Mesenchymal stem cell (in vitro differentiated cells and primary cell): ENCODE results near the gene UCN2.

Experiments
- DNase-seq: peaks from one replicate; pipeline ENCODE4 v3.0.0-alpha.2; 2013
- H2AFZ ChIP-seq: one replicate; pipeline ENCODE4 v1.6.1; 2013; ENCODE audit warnings: low read depth, mild to moderate bottlenecking, control low read depth, inconsistent platforms, low read length, moderate library complexity
- H2AK5ac ChIP-seq: 2 replicates; pipeline ENCODE4 v1.6.1; 2013; ENCODE audit warnings: low read length, moderate library complexity, mild to moderate bottlenecking, inconsistent platforms; ENCODE audit not compliant: severe bottlenecking
- H2BK120ac ChIP-seq: one replicate; pipeline ENCODE4 v1.6.1; 2013; ENCODE audit warnings: low read depth, mild to moderate bottlenecking, inconsistent platforms, low read length, moderate library complexity
- H2BK12ac ChIP-seq, 2 experiments: one replicate each; pipeline ENCODE4 v1.6.1; 2013; ENCODE audit warnings: inconsistent platforms in 2 of 2, low read length in 2 of 2, mild to moderate bottlenecking in 2 of 2, moderate library complexity in 2 of 2, control low read depth in 1 of 2
- H2BK15ac ChIP-seq: one replicate; pipeline ENCODE4 v1.6.1; 2013; ENCODE audit warnings: mild to moderate bottlenecking, low read depth, inconsistent platforms; ENCODE audit not compliant: poor library complexity, severe bottlenecking
- H2BK5ac ChIP-seq: 2 replicates; pipeline ENCODE4 v1.6.1; 2013; ENCODE audit warnings: low read depth, mild to moderate bottlenecking, low read length, control low read depth, inconsistent platforms; ENCODE audit not compliant: poor library complexity, severe bottlenecking
- H3K14ac ChIP-seq, 2 experiments: one replicate each; pipeline ENCODE4 v1.6.1; 2013; ENCODE audit warnings: inconsistent platforms in 2 of 2, low read length in 2 of 2, control low read depth in 1 of 2, mild to moderate bottlenecking in 1 of 2, moderate library complexity in 1 of 2
- H3K18ac ChIP-seq, 2 experiments: one replicate each; pipeline ENCODE4 v1.6.1; 2013; ENCODE audit warnings: inconsistent platforms in 2 of 2, low read length in 2 of 2, control low read depth in 1 of 2, low read depth in 1 of 2, mild to moderate bottlenecking in 1 of 2
- H3K23ac ChIP-seq, 2 experiments: one replicate each; pipeline ENCODE4 v1.6.1; 2013; ENCODE audit warnings: inconsistent platforms in 2 of 2, low read length in 2 of 2, mild to moderate bottlenecking in 2 of 2, moderate library complexity in 2 of 2, control low read depth in 1 of 2
- H3K27ac ChIP-seq: 2 replicates; pipeline ENCODE4 v1.5.1; 2013; ENCODE audit warnings: mild to moderate bottlenecking, moderate library complexity, low read length, control low read depth, inconsistent platforms; ENCODE audit not compliant: poor library complexity, severe bottlenecking
- H3K27me3 ChIP-seq, 2 experiments: 2 replicates each; pipeline versions ENCODE4 v1.6.1 to v1.7.0; 2013; ENCODE audit warnings: low read length in 2 of 2, mild to moderate bottlenecking in 2 of 2, moderate library complexity in 2 of 2, control low read depth in 1 of 2, inconsistent platforms in 1 of 2; ENCODE audit not compliant: control insufficient read depth in 1 of 2, insufficient read depth in 1 of 2
- H3K36me3 ChIP-seq, 2 experiments: 2 replicates each; pipeline versions ENCODE4 v1.6.1 to v1.7.0; 2013; ENCODE audit warnings: low read length in 2 of 2, control low read depth in 1 of 2, inconsistent platforms in 1 of 2, low read depth in 1 of 2, mild to moderate bottlenecking in 1 of 2; ENCODE audit not compliant: insufficient read depth in 2 of 2, control insufficient read depth in 1 of 2
- H3K4ac ChIP-seq, 2 experiments: one replicate each; pipeline ENCODE4 v1.6.1; 2013; ENCODE audit warnings: inconsistent platforms in 2 of 2, low read length in 2 of 2, mild to moderate bottlenecking in 2 of 2, moderate library complexity in 2 of 2, control low read depth in 1 of 2, low read depth in 1 of 2
- H3K4me1 ChIP-seq: 2 replicates; pipeline ENCODE4 v1.6.1; 2013; ENCODE audit warnings: low read depth, low read length, control low read depth; ENCODE audit not compliant: control insufficient read depth, insufficient read depth
- H3K4me2 ChIP-seq: 2 replicates; pipeline ENCODE4 v1.6.1; 2013; ENCODE audit warnings: low read length, mild to moderate bottlenecking, inconsistent platforms; ENCODE audit not compliant: poor library complexity, severe bottlenecking
- H3K4me3 ChIP-seq, 2 experiments: 2 replicates each; pipeline versions ENCODE4 v1.5.1 to v1.7.0; 2013; ENCODE audit warnings: low read length in 2 of 2, mild to moderate bottlenecking in 2 of 2, control low read depth in 1 of 2, low read depth in 1 of 2; ENCODE audit not compliant: insufficient read depth in 1 of 2
- H3K79me1 ChIP-seq: replicated peaks from 2 replicates; pipeline ENCODE4 v1.6.1; 2013; ENCODE audit warnings: mild to moderate bottlenecking, control low read depth, low read length, inconsistent platforms; ENCODE audit not compliant: poor library complexity, severe bottlenecking
- H3K9ac ChIP-seq: 2 replicates; pipeline ENCODE4 v1.7.0; 2013; ENCODE audit warnings: mild to moderate bottlenecking, low read length, moderate library complexity
- H3K9me3 ChIP-seq: 2 replicates; pipeline ENCODE4 v1.7.0; 2013; ENCODE audit warnings: mild to moderate bottlenecking, low read length; ENCODE audit not compliant: control insufficient read depth
- H4K8ac ChIP-seq: one replicate; pipeline ENCODE4 v1.6.1; 2013; ENCODE audit warnings: inconsistent platforms, mild to moderate bottlenecking, low read length, moderate library complexity
- H4K91ac ChIP-seq: one replicate; pipeline ENCODE4 v1.6.1; 2013; ENCODE audit warnings: mild to moderate bottlenecking, low read length, inconsistent platforms
- WGBS: methylation state at CpG from one replicate; pipeline ENCODE4 v1.1.7; 2013; ENCODE audit warnings: mixed read lengths; 5-methylcytosine and 5-hydroxymethylcytosine counted together

The UCN2 gene

GRCh38 chr3:48556796-48557626 is 6.6 kb downstream of the UCN2 start, which contains the start of gene PFKFB4:
PFKFB4 (minus strand) TSS chr3:48556803; CDS start chr3:48556777, 26 bp downstream.
- H3K4me1 ChIP-seq, result peaks cover 62% of the 10 kb centered on the region
- peak within 1 kb of the TSS; percentile 8 for H2AK5ac ChIP-seq
- H2BK15ac ChIP-seq, result peak within 1 kb of the TSS; percentile 36
- peak within 1 kb of the TSS; percentile 67 for H4K8ac ChIP-seq
- peak within 1 kb of the TSS; percentile 9 to 50 for H3K4ac ChIP-seq
- peak within 1 kb of the TSS; percentile 76 for H4K91ac ChIP-seq
- peaks cover 0 to 21% of the 10 kb centered on the region in 2 experiments for H3K36me3 ChIP-seq
- H2BK120ac ChIP-seq, result peak within 1 kb of the TSS; percentile 66
- no peaks in the 10 kb centered on the region for H3K9me3 ChIP-seq
- H2AFZ ChIP-seq, result peak within 1 kb of the TSS; percentile 7
- peak within 1 kb of the TSS; percentile 75 to 86 for H3K4me3 ChIP-seq
- no peak within 1 kb of the TSS for H2BK5ac ChIP-seq
- H3K14ac ChIP-seq, result peak within 1 kb of the TSS in 1 of 2 experiments; percentile 37
- H3K4me2 ChIP-seq, result peak within 1 kb of the TSS; percentile 81
- H3K27me3 ChIP-seq, result no peaks in the 10 kb centered on the region
- H2BK12ac ChIP-seq, result peak within 1 kb of the TSS in 1 of 2 experiments; percentile 76
- H3K27ac ChIP-seq, result peak within 1 kb of the TSS; percentile 45
- peaks cover 20% of the 10 kb centered on the region for H3K79me1 ChIP-seq
- H3K18ac ChIP-seq, result peak within 1 kb of the TSS; percentile 41 to 77
- peak; percentile 99 for DNase-seq
- peak within 1 kb of the TSS in 1 of 2 experiments; percentile 42 for H3K23ac ChIP-seq
- peak within 1 kb of the TSS; percentile 72 for H3K9ac ChIP-seq
- 1% methylated on average over 51 of the region's 53 CpGs for WGBS

- Histone ChIP-seq H3K14ac (peak overlapping the region in 1 of 2 experiments; percentile 37), H2AFZ (no peak overlapping the region), H3K9ac (peak overlapping the region; percentile 67), H3K4me1 (peaks cover 53% of the 10 kb centered on the region), H2BK15ac (no peak overlapping the region), H3K4me2 (peak overlapping the region; percentile 69), H3K18ac (peak overlapping the region; percentile 41 to 77), H3K4me3 (peak overlapping the region; percentile 75 to 76), H3K23ac (peak overlapping the region in 1 of 2 experiments; percentile 42), H3K9me3 (no peaks in the 10 kb centered on the region), H3K27me3 (no peaks in the 10 kb centered on the region), H3K27ac (no peak overlapping the region), H4K8ac (peak overlapping the region; percentile 67), H2BK120ac (peak overlapping the region; percentile 37), H4K91ac (peak overlapping the region; percentile 76), H2BK5ac (no peak overlapping the region), H2AK5ac (peak overlapping the region; percentile 8), H3K79me1 (peaks cover 24% of the 10 kb centered on the region), H2BK12ac (peak overlapping the region in 1 of 2 experiments; percentile 76), H3K4ac (peak overlapping the region in 1 of 2 experiments; percentile 50), H3K36me3 (peaks cover 0 to 23% of the 10 kb centered on the region in 2 experiments)
- DNase-seq, result no peak
- WGBS, result 20% methylated on average over 29 of the region's 29 CpGs
These were observed 7.4 kb downstream of the UCN2 start for GRCh38 chr3:48555949-48556795.

GRCh38 chr3:48555231-48555948 is 8.2 kb downstream of the UCN2 start:
- no peak overlapping the region for H3K18ac ChIP-seq
- no peak overlapping the region for H3K4me3 ChIP-seq
- no peak overlapping the region for H3K4me2 ChIP-seq
- H3K4me1 ChIP-seq, result peaks cover 46% of the 10 kb centered on the region
- H2BK120ac ChIP-seq, result no peak overlapping the region
- H2AK5ac ChIP-seq, result no peak overlapping the region
- no peak overlapping the region for H3K27ac ChIP-seq
- H3K79me1 ChIP-seq, result peaks cover 24% of the 10 kb centered on the region
- no peak overlapping the region for H3K9ac ChIP-seq
- peak overlapping the region in 1 of 2 experiments; percentile 24 for H3K4ac ChIP-seq
- peak overlapping the region; percentile 18 for H2AFZ ChIP-seq
- no peaks in the 10 kb centered on the region for H3K27me3 ChIP-seq
- H3K36me3 ChIP-seq, result peaks cover 0 to 26% of the 10 kb centered on the region in 2 experiments
- H4K8ac ChIP-seq, result peak overlapping the region; percentile 1
- H4K91ac ChIP-seq, result no peak overlapping the region
- no peak overlapping the region for H2BK5ac ChIP-seq
- H2BK15ac ChIP-seq, result no peak overlapping the region
- H3K9me3 ChIP-seq, result no peaks in the 10 kb centered on the region
- H3K23ac ChIP-seq, result no peak overlapping the region
- no peak for DNase-seq
- H3K14ac ChIP-seq, result peak overlapping the region in 1 of 2 experiments; percentile 75
- WGBS, result 87% methylated on average over 8 of the region's 10 CpGs
- H2BK12ac ChIP-seq, result peak overlapping the region in 1 of 2 experiments; percentile 19
